Measurements from ENCODE around the gene DOCK3.

Gene DOCK3

DNA sequence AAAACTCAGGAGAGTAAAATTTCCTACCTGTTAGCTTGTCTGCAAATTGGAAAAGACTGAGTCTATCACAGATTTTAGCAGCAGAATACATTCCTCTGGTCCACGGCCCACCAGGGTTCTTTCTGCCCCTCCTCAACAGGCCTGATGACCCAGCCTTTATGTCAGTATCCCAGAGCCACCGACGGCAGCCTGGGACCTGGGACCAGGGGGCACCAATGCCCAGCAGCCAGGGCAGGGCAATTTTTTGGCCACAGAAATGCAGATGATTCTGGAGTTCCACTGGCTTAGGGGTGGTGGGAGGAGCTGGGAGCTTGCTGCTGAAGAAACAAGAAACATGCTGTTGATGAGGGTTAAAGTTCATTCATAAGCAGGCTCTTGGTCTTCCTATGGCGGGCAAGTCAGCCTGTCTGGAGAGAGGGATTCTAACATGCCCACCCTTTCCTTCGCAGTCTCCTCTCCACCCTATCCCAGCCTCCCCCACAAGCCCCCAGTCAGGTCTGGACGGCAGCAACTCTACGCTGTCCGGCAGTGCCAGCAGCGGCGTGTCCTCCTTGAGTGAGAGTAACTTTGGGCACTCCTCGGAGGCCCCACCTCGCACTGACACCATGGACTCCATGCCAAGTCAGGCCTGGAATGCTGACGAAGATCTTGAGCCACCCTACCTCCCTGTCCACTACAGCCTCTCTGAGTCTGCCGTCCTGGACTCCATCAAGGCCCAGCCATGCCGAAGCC, 706.0 kb downstream of the DOCK3 start:
- no peak overlapping the region for H3K4me3 ChIP-seq (replicated peaks; ENCODE audit: low read depth, low read length)
- no peaks in the 10 kb centered on the region; the same call in 1 of the 2 replicates for H3K27me3 ChIP-seq (replicated peaks; ENCODE audit: control insufficient read depth, insufficient read depth, low read length)

DNA sequence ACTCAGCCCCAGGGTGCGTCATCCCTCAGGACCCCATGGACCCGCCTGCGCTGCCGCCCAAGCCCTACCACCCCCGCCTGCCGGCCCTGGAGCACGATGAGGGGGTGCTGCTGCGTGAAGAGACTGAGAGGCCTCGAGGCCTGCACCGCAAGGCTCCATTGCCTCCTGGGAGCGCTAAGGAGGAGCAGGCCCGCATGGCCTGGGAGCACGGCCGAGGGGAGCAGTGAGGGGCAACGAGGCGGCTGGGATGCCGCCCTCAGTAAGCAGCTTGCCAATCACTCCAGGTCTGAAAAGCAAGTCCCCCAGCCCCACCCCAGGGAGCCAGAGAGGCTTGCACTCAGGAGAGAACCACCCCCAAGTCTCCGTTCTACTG, 706.6 kb downstream of the DOCK3 start:
- DNase-seq (ENCODE audit: extremely low read depth, insufficient read length): no peak
- TF ChIP-seq, protein P1, sequence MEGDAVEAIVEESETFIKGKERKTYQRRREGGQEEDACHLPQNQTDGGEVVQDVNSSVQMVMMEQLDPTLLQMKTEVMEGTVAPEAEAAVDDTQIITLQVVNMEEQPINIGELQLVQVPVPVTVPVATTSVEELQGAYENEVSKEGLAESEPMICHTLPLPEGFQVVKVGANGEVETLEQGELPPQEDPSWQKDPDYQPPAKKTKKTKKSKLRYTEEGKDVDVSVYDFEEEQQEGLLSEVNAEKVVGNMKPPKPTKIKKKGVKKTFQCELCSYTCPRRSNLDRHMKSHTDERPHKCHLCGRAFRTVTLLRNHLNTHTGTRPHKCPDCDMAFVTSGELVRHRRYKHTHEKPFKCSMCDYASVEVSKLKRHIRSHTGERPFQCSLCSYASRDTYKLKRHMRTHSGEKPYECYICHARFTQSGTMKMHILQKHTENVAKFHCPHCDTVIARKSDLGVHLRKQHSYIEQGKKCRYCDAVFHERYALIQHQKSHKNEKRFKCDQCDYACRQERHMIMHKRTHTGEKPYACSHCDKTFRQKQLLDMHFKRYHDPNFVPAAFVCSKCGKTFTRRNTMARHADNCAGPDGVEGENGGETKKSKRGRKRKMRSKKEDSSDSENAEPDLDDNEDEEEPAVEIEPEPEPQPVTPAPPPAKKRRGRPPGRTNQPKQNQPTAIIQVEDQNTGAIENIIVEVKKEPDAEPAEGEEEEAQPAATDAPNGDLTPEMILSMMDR (IDR thresholded peaks at IDR 0.05; ENCODE audit: insufficient read depth, low read length, poor library complexity, severe bottlenecking): no peak
- Histone ChIP-seq H3K4me3 (replicated peaks; ENCODE audit: low read depth, low read length) (no peak overlapping the region), H3K36me3 (ENCODE audit: control insufficient read depth, insufficient read depth, low read length) (no peaks in the 10 kb centered on the region), H3K27me3 (replicated peaks; ENCODE audit: control insufficient read depth, insufficient read depth, low read length) (no peaks in the 10 kb centered on the region; the same call in 1 of the 2 replicates)

More for the DNA sequence above, 706.0 kb downstream of the DOCK3 start:
- H3K36me3 ChIP-seq (ENCODE audit: control insufficient read depth, insufficient read depth, low read length): no peaks in the 10 kb centered on the region
- DNase-seq (ENCODE audit: extremely low read depth, insufficient read length): no peak
- TF ChIP-seq, protein P1 (IDR thresholded peaks at IDR 0.05; ENCODE audit: insufficient read depth, low read length, poor library complexity, severe bottlenecking): no peak

DNA sequence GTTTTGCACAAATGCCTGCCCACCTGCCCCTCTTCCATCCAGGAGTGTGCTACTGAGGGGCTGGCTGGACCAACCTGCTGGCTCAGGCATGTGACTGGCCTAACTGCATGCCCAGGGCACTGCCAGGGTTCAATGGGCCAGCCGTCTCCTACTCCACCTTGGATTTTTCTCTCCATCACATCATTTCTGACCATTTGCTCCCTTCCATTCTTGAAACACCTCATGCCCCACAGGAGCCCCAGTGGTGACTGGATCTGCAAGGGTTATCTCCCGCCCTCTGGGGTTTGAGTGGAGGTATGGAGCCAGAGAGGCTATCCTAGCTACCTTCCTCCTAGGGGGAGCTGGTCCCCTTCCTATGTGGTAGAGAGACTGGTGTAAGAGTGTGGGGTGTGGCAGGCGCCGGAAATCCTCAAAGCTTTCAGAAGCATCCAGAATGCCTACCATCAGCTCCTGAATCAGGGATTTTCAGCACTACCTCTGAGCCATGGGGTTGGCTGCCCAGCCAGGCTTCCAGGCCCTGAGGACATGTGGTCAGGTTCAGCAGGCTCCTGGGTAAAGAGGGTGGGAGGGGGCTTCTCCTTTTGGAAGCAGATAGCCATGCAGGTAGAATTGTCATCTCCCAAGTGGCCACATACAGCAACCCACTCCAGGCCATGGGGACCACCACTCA, 707.5 kb downstream of the DOCK3 start:
- no peak for DNase-seq (ENCODE audit: extremely low read depth, insufficient read length)
- TF ChIP-seq, protein P1 (IDR thresholded peaks at IDR 0.05; ENCODE audit: insufficient read depth, low read length, poor library complexity, severe bottlenecking): no peak

DNA sequence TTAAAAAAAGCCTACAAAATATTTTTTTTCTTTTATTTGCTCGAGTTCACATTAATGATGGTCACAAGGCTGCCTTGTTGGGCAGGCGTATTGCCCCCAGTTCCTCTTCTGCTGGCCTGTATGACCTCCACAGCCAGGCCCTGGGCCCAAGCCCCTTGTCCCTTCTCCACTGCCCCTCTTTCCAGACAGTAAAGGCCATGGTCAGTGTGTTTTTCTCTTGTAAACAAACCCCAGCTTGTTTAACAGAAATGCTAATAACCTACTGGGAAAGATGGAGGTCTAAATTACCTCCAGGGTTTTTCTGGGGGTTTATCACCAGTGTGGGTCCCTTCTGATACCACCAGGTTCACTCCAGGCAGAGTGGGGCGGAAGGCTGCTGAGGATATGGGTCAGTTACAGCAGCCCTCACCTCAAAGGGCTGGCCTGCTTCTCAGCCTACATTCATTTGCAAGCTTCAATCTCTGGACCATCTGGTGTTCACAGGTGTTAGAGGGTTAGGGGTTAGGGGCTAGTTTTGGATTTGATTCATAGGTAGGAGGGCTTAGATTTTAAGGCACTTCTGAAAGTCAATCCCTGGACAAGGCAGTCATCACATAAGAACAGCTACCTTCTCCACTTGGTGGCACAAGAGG, 708.3 kb downstream of the DOCK3 start:
- H3K4me3 ChIP-seq (replicated peaks; ENCODE audit: low read depth, low read length): peak overlapping the region; percentile 82
- H3K36me3 ChIP-seq (ENCODE audit: control insufficient read depth, insufficient read depth, low read length): peaks cover 6% of the 10 kb centered on the region
- H3K27me3 ChIP-seq (replicated peaks; ENCODE audit: control insufficient read depth, insufficient read depth, low read length): no peaks in the 10 kb centered on the region
- TF ChIP-seq, protein P1 (IDR thresholded peaks at IDR 0.05; ENCODE audit: insufficient read depth, low read length, poor library complexity, severe bottlenecking): no peak
- no peak for DNase-seq (ENCODE audit: extremely low read depth, insufficient read length)

More for the DNA sequence above, 707.5 kb downstream of the DOCK3 start:
- H3K4me3 ChIP-seq (replicated peaks; ENCODE audit: low read depth, low read length): no peak overlapping the region
- no peaks in the 10 kb centered on the region for H3K27me3 ChIP-seq (replicated peaks; ENCODE audit: control insufficient read depth, insufficient read depth, low read length)
- no peaks in the 10 kb centered on the region; the same call in 1 of the 2 replicates for H3K36me3 ChIP-seq (ENCODE audit: control insufficient read depth, insufficient read depth, low read length)

DNA sequence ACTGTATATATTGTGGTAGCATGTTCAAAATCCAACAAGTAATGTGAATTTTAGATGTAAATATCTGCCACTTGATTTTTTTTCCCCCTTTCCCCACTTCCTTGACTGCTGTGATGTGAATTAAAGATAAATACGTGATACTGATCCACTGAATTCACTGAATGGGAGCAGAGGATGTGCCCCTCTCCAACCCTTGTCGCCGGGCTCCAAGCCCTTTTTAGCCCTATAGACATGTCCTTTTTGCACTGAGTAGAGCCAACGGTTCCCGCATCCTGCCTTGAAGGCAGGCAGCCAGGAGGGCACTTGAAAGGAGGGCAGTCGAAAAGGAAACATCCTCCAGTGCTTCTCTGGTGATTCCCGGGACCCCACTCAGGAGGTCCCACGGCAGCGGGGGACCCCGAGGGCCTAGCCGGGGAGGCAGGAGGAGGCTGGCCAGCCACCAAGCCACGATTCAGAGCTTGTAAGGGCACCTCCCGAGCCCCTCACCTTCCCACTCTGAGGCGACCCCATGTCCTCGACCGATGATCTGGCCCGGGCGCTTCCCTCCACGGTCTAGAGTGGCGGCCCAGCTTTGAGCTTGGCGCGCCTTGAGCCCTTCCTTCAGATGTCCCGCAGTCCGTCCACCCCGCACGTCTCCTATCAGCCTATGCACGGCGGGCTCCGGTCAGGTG, 709.5 kb downstream of the DOCK3 start:
- no peaks in the 10 kb centered on the region for H3K27me3 ChIP-seq (replicated peaks; ENCODE audit: control insufficient read depth, insufficient read depth, low read length)
- peak overlapping the region; percentile 82 for H3K4me3 ChIP-seq (replicated peaks; ENCODE audit: low read depth, low read length)
- TF ChIP-seq, protein P1 (IDR thresholded peaks at IDR 0.05; ENCODE audit: insufficient read depth, low read length, poor library complexity, severe bottlenecking): no peak
- peaks cover 13% of the 10 kb centered on the region for H3K36me3 ChIP-seq (ENCODE audit: control insufficient read depth, insufficient read depth, low read length)
- no peak for DNase-seq (ENCODE audit: extremely low read depth, insufficient read length)

Measured in GM06990 (cell line).